T-helper 17 cell (primary cell): ENCODE results near the gene AP3S2. TPM values are rescaled to one million over a fixed set of nuclear protein-coding genes. Genes with fewer than 3 reads are reported as not detected.
"Not testable (repeated sequence)": the region's sequence is repeated elsewhere in the genome, so short reads cannot be mapped to it uniquely, and the experiment has no call there.

Experiments
- ATAC-seq: fragments of 150-1000 bp; cut with Tn5 transposase; 2 replicates; pipeline ENCODE4 v1.10.0; 2021; ENCODE audit warnings: mild to moderate bottlenecking, moderate library complexity
- DNase-seq, 3 donors: peaks; one replicate each; pipeline versions ENCODE4 v3.0.0 to v3.0.0-alpha.2; 2020 to 2021
- H3K9me3 ChIP-seq: one replicate; pipeline ENCODE4 v1.7.0; 2013; ENCODE audit warnings: low read length, mild to moderate bottlenecking; ENCODE audit not compliant: control insufficient read depth, poor library complexity, severe bottlenecking
- H3K27ac Mint-ChIP-seq: one replicate; pipeline ENCODE4 v1.8.0; 2022; ENCODE audit warnings: mild to moderate bottlenecking, moderate library complexity, mixed read lengths
- H3K27me3 Mint-ChIP-seq: one replicate; pipeline ENCODE4 v1.8.0; 2022; ENCODE audit warnings: mixed read lengths
- H3K36me3 Mint-ChIP-seq: one replicate; pipeline ENCODE4 v1.8.0; 2022; ENCODE audit warnings: low read depth, mixed read lengths
- H3K4me1 Mint-ChIP-seq: one replicate; pipeline ENCODE4 v1.8.0; 2022; ENCODE audit warnings: mild to moderate bottlenecking, mixed read lengths
- H3K4me3 Mint-ChIP-seq: one replicate; pipeline ENCODE4 v1.8.0; 2022; ENCODE audit warnings: mild to moderate bottlenecking, moderate library complexity, mixed read lengths
- total RNA-seq, 4 donors: library from RNA in 2 of 4; stranded (reverse) in 2 of 4; gene quantifications; one replicate each; pipeline ENCODE4 v1.2.3 and lab custom pipeline; 2022 to 2026

The AP3S2 gene
- total RNA-seq, 2 donors from 2014 or later, result 28.0 to 29.1 TPM

- DNase-seq, result no peak
- no peaks in the 10 kb centered on the region for H3K9me3 ChIP-seq
- peaks cover 5% of the 10 kb centered on the region for H3K4me1 Mint-ChIP-seq
- ATAC-seq, result no peak
- peaks cover 32% of the 10 kb centered on the region for H3K27me3 Mint-ChIP-seq
- H3K36me3 Mint-ChIP-seq, result peaks cover 3% of the 10 kb centered on the region
- H3K4me3 Mint-ChIP-seq, result no peak overlapping the region
- H3K27ac Mint-ChIP-seq, result no peak overlapping the region
These were observed 94.5 kb downstream of the AP3S2 start for GRCh38 chr15:89799011-89799911.

DNA sequence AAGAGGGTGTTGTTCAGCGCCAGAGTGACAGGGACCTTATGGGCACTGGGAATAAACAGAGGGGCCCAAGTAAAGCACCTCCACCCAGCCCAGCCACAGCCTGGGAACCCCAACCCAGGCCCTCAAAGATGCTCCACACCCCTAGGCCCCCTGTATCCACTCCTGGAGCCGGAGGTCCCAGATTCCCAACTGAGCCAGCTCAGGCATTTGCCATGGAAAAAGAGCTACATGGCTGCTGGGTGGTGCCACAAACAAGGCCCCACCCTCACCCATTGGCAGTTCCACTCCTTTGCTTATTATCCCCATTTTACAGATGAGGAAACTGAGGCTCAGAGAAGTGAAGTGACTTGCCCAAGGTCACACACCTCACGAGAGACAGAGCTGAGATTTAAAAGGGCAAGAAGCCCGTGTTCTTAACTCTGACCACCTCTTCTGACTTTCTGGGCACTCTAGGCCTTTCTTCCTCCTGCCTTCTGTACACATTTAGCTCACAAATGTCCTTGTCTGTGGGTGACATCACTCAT is 96.1 kb downstream of the AP3S2 start:
- Mint-ChIP-seq H3K4me3 (no peak overlapping the region), H3K4me1 (peaks cover 5% of the 10 kb centered on the region), H3K27me3 (peaks cover 30% of the 10 kb centered on the region), H3K36me3 (peaks cover 3% of the 10 kb centered on the region), H3K27ac (no peak overlapping the region)
- DNase-seq (no peak), ATAC-seq (no peak)
- H3K9me3 ChIP-seq, result no peaks in the 10 kb centered on the region

DNA sequence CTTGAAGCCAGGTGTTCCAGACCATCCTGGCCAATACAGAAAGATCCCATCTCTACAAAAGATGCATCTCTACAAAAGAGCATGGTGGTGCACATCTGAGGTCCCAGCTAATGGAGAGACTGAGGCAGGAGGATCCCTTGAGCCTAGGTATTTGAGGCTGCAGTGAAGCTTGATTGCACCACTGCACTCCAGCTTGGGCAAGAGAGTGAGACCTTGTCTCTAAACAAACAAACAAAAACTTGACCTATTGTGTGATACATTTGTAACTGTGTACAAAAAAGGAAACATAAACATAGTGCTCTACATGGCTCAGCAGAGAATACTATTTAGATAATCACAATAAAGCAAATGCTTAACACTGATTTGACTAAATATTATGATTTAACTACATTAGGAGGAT is 97.8 kb downstream of the AP3S2 start:
- no peak overlapping the region for H3K27ac Mint-ChIP-seq
- H3K4me1 Mint-ChIP-seq, result no peaks in the 10 kb centered on the region
- DNase-seq (no peak), ATAC-seq (no peak)
- no peaks in the 10 kb centered on the region for H3K9me3 ChIP-seq
- H3K27me3 Mint-ChIP-seq, result peaks cover 12% of the 10 kb centered on the region
- no peak overlapping the region for H3K4me3 Mint-ChIP-seq
- no peaks in the 10 kb centered on the region for H3K36me3 Mint-ChIP-seq

- ATAC-seq, result no peak
- peaks cover 5% of the 10 kb centered on the region for H3K27me3 Mint-ChIP-seq
- no peaks in the 10 kb centered on the region for H3K4me1 Mint-ChIP-seq
- DNase-seq, result no peak
- H3K9me3 ChIP-seq, result no peaks in the 10 kb centered on the region
- H3K27ac Mint-ChIP-seq, result no peak overlapping the region
- H3K4me3 Mint-ChIP-seq, result no peak overlapping the region
- no peaks in the 10 kb centered on the region for H3K36me3 Mint-ChIP-seq
These were observed 99.1 kb downstream of the AP3S2 start for GRCh38 chr15:89794627-89795241.

GRCh38 chr15:89792106-89792805 is 101.5 kb downstream of the AP3S2 start:
- no peak overlapping the region for H3K4me3 Mint-ChIP-seq
- peaks cover 10% of the 10 kb centered on the region for H3K27me3 Mint-ChIP-seq
- H3K9me3 ChIP-seq, result no peaks in the 10 kb centered on the region
- DNase-seq (no peak), ATAC-seq (no peak)
- no peaks in the 10 kb centered on the region for H3K36me3 Mint-ChIP-seq
- no peaks in the 10 kb centered on the region for H3K4me1 Mint-ChIP-seq
- no peak overlapping the region for H3K27ac Mint-ChIP-seq

GRCh38 chr15:89790661-89791060 is 103.1 kb downstream of the AP3S2 start:
- Mint-ChIP-seq H3K27ac (no peak overlapping the region), H3K4me3 (no peak overlapping the region), H3K4me1 (no peaks in the 10 kb centered on the region), H3K27me3 (peaks cover 10% of the 10 kb centered on the region), H3K36me3 (no peaks in the 10 kb centered on the region)
- no peak for ATAC-seq
- DNase-seq, result no peak
- no peaks in the 10 kb centered on the region for H3K9me3 ChIP-seq

DNA sequence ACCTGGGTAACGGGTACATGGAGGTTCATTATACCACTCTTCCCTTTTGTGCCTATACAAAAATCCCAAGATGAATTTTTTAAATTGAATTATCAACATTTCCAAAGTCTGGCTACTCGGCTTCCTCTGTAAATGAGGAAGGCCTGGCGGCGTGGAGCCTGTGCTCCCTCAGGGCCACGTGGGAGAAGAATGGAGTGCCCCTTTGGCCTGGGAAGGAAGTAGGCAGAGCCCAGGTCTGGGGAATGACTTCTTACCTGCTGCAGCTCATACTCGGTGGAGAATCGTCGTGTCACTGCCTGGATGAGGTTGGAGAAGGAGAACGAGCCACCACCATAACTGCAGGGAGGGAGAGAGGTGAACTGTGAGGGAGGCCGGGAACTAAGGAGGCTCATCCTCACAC is 103.6 kb downstream of the AP3S2 start:
- H3K27me3 Mint-ChIP-seq, result peaks cover 10% of the 10 kb centered on the region

DNA sequence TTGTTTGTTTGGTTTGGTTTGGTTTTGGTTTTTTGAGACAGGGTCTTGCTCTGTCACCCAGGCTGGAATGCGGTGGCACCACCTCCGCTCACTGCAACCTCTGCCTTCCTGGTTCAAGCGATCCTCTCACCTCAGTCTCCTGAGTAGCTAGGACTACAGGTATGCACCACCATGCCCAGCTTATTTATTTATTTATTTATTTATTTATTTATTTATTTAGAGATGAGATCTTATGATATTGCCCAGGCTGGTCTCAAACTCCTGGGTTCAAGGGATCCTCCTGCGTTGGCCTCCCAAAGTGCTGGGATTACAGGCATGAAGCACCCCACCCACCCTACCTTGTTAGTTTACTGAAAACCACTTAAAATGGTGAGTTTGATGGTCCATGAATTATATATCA is 105.2 kb downstream of the AP3S2 start:
- not testable (repeated sequence) for H3K4me3 Mint-ChIP-seq, ATAC-seq, H3K9me3 ChIP-seq, DNase-seq, H3K27ac Mint-ChIP-seq, H3K4me1 Mint-ChIP-seq, H3K36me3 Mint-ChIP-seq
- peaks cover 16% of the 10 kb centered on the region for H3K27me3 Mint-ChIP-seq

More for the DNA sequence above, 103.6 kb downstream of the AP3S2 start:
- H3K9me3 ChIP-seq, result no peaks in the 10 kb centered on the region
- H3K4me3 Mint-ChIP-seq, result no peak overlapping the region
- no peak overlapping the region for H3K27ac Mint-ChIP-seq
- H3K4me1 Mint-ChIP-seq, result no peaks in the 10 kb centered on the region
- DNase-seq (no peak), ATAC-seq (no peak)
- H3K36me3 Mint-ChIP-seq, result no peaks in the 10 kb centered on the region

DNA sequence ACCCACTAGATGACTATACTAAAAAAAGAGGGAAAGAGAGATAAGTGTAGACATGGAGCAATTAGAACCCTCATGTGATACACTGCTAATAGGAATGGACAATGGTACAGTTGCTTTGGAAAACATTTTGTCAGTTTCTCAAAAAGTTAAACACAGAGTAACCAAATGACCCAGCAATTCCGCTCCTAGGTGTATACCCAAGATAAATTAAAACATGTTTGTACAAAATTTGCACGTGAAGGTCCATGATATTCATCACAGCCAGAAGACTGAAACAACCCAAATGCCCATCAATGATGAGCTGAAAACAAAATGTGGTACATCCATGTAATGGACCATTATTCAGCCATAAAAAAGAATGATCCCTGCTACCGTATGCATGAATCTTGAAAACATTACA is 105.8 kb downstream of the AP3S2 start:
- peaks cover 21% of the 10 kb centered on the region for H3K27me3 Mint-ChIP-seq
- ATAC-seq, result no peak
- H3K36me3 Mint-ChIP-seq, result no peaks in the 10 kb centered on the region
- no peaks in the 10 kb centered on the region for H3K4me1 Mint-ChIP-seq
- H3K9me3 ChIP-seq, result no peaks in the 10 kb centered on the region
- H3K27ac Mint-ChIP-seq, result no peak overlapping the region
- H3K4me3 Mint-ChIP-seq, result no peak overlapping the region
- no peak for DNase-seq

- H3K36me3 Mint-ChIP-seq, result no peaks in the 10 kb centered on the region
- no peak for ATAC-seq
- no peak overlapping the region for H3K27ac Mint-ChIP-seq
- no peaks in the 10 kb centered on the region for H3K9me3 ChIP-seq
- peaks cover 1% of the 10 kb centered on the region for H3K4me1 Mint-ChIP-seq
- no peak overlapping the region for H3K4me3 Mint-ChIP-seq
- H3K27me3 Mint-ChIP-seq, result peaks cover 33% of the 10 kb centered on the region
- no peak for DNase-seq
These were observed 108.0 kb downstream of the AP3S2 start for GRCh38 chr15:89785774-89786140.

GRCh38 chr15:89785064-89785773 is 108.6 kb downstream of the AP3S2 start:
- no peak overlapping the region for H3K4me3 Mint-ChIP-seq
- ATAC-seq (no peak), DNase-seq (no peak)
- peaks cover 4% of the 10 kb centered on the region for H3K4me1 Mint-ChIP-seq
- no peaks in the 10 kb centered on the region for H3K36me3 Mint-ChIP-seq
- no peaks in the 10 kb centered on the region for H3K9me3 ChIP-seq
- H3K27me3 Mint-ChIP-seq, result peaks cover 35% of the 10 kb centered on the region
- H3K27ac Mint-ChIP-seq, result no peak overlapping the region

DNA sequence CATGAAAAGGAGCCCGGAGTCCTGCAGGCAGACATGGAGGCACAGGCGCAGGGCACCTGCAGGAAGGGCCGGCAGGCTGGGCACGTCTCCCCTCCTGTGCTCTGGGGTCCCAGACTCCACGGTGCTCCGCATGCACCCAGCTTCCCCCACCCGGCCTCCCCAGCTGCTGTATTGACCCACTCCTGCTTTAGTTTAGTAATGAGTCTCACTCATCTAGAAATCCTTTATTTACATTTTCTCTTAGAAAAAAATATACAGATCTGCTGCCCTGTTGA is 109.2 kb downstream of the AP3S2 start:
- Mint-ChIP-seq H3K27ac (no peak overlapping the region), H3K36me3 (no peaks in the 10 kb centered on the region), H3K4me3 (no peak overlapping the region), H3K27me3 (peaks cover 32% of the 10 kb centered on the region), H3K4me1 (peaks cover 4% of the 10 kb centered on the region)
- ATAC-seq, result no peak
- DNase-seq, result no peak
- no peaks in the 10 kb centered on the region for H3K9me3 ChIP-seq
